Activated naive CD8-positive, alpha-beta T cell (primary cell): ENCODE results near the gene SPECC1L.

Experiments used
- H3K27ac Mint-ChIP-seq: one replicate; pipeline ENCODE4 v1.8.0; 2021; ENCODE audit warnings: mixed read lengths
- H3K27me3 Mint-ChIP-seq: one replicate; pipeline ENCODE4 v1.8.0; 2021; ENCODE audit warnings: mixed read lengths
- H3K36me3 Mint-ChIP-seq: one replicate; pipeline ENCODE4 v1.8.0; 2021; ENCODE audit warnings: mixed read lengths
- H3K4me1 Mint-ChIP-seq: one replicate; pipeline ENCODE4 v1.8.0; 2021; ENCODE audit warnings: low read depth, mixed read lengths
- H3K4me3 Mint-ChIP-seq: one replicate; pipeline ENCODE4 v1.8.0; 2021; ENCODE audit warnings: mild to moderate bottlenecking, mixed read lengths
- H3K9me3 Mint-ChIP-seq: one replicate; pipeline ENCODE4 v1.8.0; 2021; ENCODE audit warnings: low read depth, mixed read lengths

Gene SPECC1L

GRCh38 chr22:24440270-24440717 lies 169.7 kb downstream of the SPECC1L start:
- Mint-ChIP-seq H3K4me3 (no peak overlapping the region), H3K27ac (peak overlapping the region; percentile 88), H3K4me1 (peaks cover 76% of the 10 kb centered on the region), H3K27me3 (no peaks in the 10 kb centered on the region), H3K36me3 (peaks cover 8% of the 10 kb centered on the region), H3K9me3 (no peaks in the 10 kb centered on the region)

- H3K4me3 Mint-ChIP-seq, result peak overlapping the region; percentile 31
- H3K36me3 Mint-ChIP-seq, result peaks cover 8% of the 10 kb centered on the region
- peaks cover 76% of the 10 kb centered on the region for H3K4me1 Mint-ChIP-seq
- H3K27ac Mint-ChIP-seq, result peak overlapping the region; percentile 88
- no peaks in the 10 kb centered on the region for H3K27me3 Mint-ChIP-seq
- H3K9me3 Mint-ChIP-seq, result no peaks in the 10 kb centered on the region
Measured at GRCh38 chr22:24440718-24441405, 170.2 kb downstream of the SPECC1L start.

- peaks cover 75% of the 10 kb centered on the region for H3K4me1 Mint-ChIP-seq
- peak overlapping the region; percentile 31 for H3K4me3 Mint-ChIP-seq
Measured at GRCh38 chr22:24441406-24442351, 171.0 kb downstream of the SPECC1L start.

GRCh38 chr22:24442352-24442744 lies 171.7 kb downstream of the SPECC1L start:
- H3K4me3 Mint-ChIP-seq, result no peak overlapping the region
- H3K36me3 Mint-ChIP-seq, result peaks cover 8% of the 10 kb centered on the region
- H3K4me1 Mint-ChIP-seq, result peaks cover 73% of the 10 kb centered on the region
- H3K27me3 Mint-ChIP-seq, result no peaks in the 10 kb centered on the region
- H3K27ac Mint-ChIP-seq, result peak overlapping the region; percentile 78
- H3K9me3 Mint-ChIP-seq, result no peaks in the 10 kb centered on the region

More at GRCh38 chr22:24441406-24442351, 171.0 kb downstream of the SPECC1L start:
- Mint-ChIP-seq H3K27me3 (no peaks in the 10 kb centered on the region), H3K9me3 (no peaks in the 10 kb centered on the region), H3K36me3 (peaks cover 8% of the 10 kb centered on the region), H3K27ac (peak overlapping the region; percentile 88)

GRCh38 chr22:24443668-24444067 lies 173.0 kb downstream of the SPECC1L start:
- no peak overlapping the region for H3K4me3 Mint-ChIP-seq
- H3K9me3 Mint-ChIP-seq, result no peaks in the 10 kb centered on the region
- H3K4me1 Mint-ChIP-seq, result peaks cover 62% of the 10 kb centered on the region
- no peaks in the 10 kb centered on the region for H3K27me3 Mint-ChIP-seq
- peak overlapping the region; percentile 50 for H3K27ac Mint-ChIP-seq
- H3K36me3 Mint-ChIP-seq, result peaks cover 8% of the 10 kb centered on the region

- H3K27ac Mint-ChIP-seq, result peak overlapping the region; percentile 16
- no peaks in the 10 kb centered on the region for H3K9me3 Mint-ChIP-seq
- no peak overlapping the region for H3K4me3 Mint-ChIP-seq
- H3K27me3 Mint-ChIP-seq, result no peaks in the 10 kb centered on the region
- H3K4me1 Mint-ChIP-seq, result peaks cover 61% of the 10 kb centered on the region
- peaks cover 10% of the 10 kb centered on the region for H3K36me3 Mint-ChIP-seq
Measured at GRCh38 chr22:24444251-24444650, 173.6 kb downstream of the SPECC1L start.

- H3K4me3 Mint-ChIP-seq, result no peak overlapping the region
- peaks cover 10% of the 10 kb centered on the region for H3K36me3 Mint-ChIP-seq
- H3K27me3 Mint-ChIP-seq, result no peaks in the 10 kb centered on the region
- no peaks in the 10 kb centered on the region for H3K9me3 Mint-ChIP-seq
- peak overlapping the region; percentile 76 for H3K27ac Mint-ChIP-seq
- H3K4me1 Mint-ChIP-seq, result peaks cover 59% of the 10 kb centered on the region
Measured at GRCh38 chr22:24444729-24445466, 174.3 kb downstream of the SPECC1L start.

GRCh38 chr22:24445481-24446259 lies 175.0 kb downstream of the SPECC1L start:
- Mint-ChIP-seq H3K27ac (peak overlapping the region; percentile 76), H3K4me1 (peaks cover 60% of the 10 kb centered on the region), H3K36me3 (peaks cover 10% of the 10 kb centered on the region), H3K9me3 (no peaks in the 10 kb centered on the region), H3K4me3 (no peak overlapping the region), H3K27me3 (no peaks in the 10 kb centered on the region)

GRCh38 chr22:24446260-24446611 lies 175.6 kb downstream of the SPECC1L start:
- Mint-ChIP-seq H3K27me3 (no peaks in the 10 kb centered on the region), H3K4me1 (peaks cover 54% of the 10 kb centered on the region), H3K27ac (peak overlapping the region; percentile 76), H3K9me3 (no peaks in the 10 kb centered on the region), H3K36me3 (peaks cover 5% of the 10 kb centered on the region), H3K4me3 (no peak overlapping the region)

- no peak overlapping the region for H3K4me3 Mint-ChIP-seq
- no peaks in the 10 kb centered on the region for H3K27me3 Mint-ChIP-seq
- peaks cover 2% of the 10 kb centered on the region for H3K36me3 Mint-ChIP-seq
- H3K9me3 Mint-ChIP-seq, result no peaks in the 10 kb centered on the region
- H3K4me1 Mint-ChIP-seq, result peaks cover 28% of the 10 kb centered on the region
- H3K27ac Mint-ChIP-seq, result no peak overlapping the region
Measured at GRCh38 chr22:24450610-24451009, 180.0 kb downstream of the SPECC1L start.

- Mint-ChIP-seq H3K4me3 (no peak overlapping the region), H3K9me3 (no peaks in the 10 kb centered on the region), H3K36me3 (peaks cover 2% of the 10 kb centered on the region), H3K4me1 (peaks cover 23% of the 10 kb centered on the region), H3K27me3 (no peaks in the 10 kb centered on the region), H3K27ac (no peak overlapping the region)
Measured at GRCh38 chr22:24451162-24451561, 180.5 kb downstream of the SPECC1L start.

GRCh38 chr22:24453853-24454252 lies 183.2 kb downstream of the SPECC1L start:
- no peak overlapping the region for H3K27ac Mint-ChIP-seq
- H3K36me3 Mint-ChIP-seq, result peaks cover 2% of the 10 kb centered on the region
- H3K27me3 Mint-ChIP-seq, result no peaks in the 10 kb centered on the region
- H3K4me3 Mint-ChIP-seq, result no peak overlapping the region
- peaks cover 13% of the 10 kb centered on the region for H3K4me1 Mint-ChIP-seq
- H3K9me3 Mint-ChIP-seq, result no peaks in the 10 kb centered on the region

- Mint-ChIP-seq H3K9me3 (no peaks in the 10 kb centered on the region), H3K27ac (no peak overlapping the region), H3K4me1 (peaks cover 7% of the 10 kb centered on the region), H3K4me3 (no peak overlapping the region), H3K36me3 (no peaks in the 10 kb centered on the region), H3K27me3 (no peaks in the 10 kb centered on the region)
Measured at GRCh38 chr22:24455039-24455438, 184.4 kb downstream of the SPECC1L start.

GRCh38 chr22:24455751-24456426 lies 185.3 kb downstream of the SPECC1L start:
- Mint-ChIP-seq H3K36me3 (no peaks in the 10 kb centered on the region), H3K4me3 (no peak overlapping the region), H3K27me3 (no peaks in the 10 kb centered on the region), H3K4me1 (peaks cover 4% of the 10 kb centered on the region), H3K9me3 (no peaks in the 10 kb centered on the region), H3K27ac (no peak overlapping the region)
